ENCODE results near the gene HENMT1.
A peak's percentile ranks its signal among the peaks of the same experiment; 100 is the strongest.

Gene HENMT1

GRCh38 chr1:108627256-108627655 is 33.6 kb downstream of the HENMT1 start:
- DNase-seq (ENCODE audit: low spot score): no peak

- DNase-seq (ENCODE audit: low spot score): no peak
These were observed 36.8 kb downstream of the HENMT1 start for GRCh38 chr1:108624069-108624468.

- no peak for DNase-seq (ENCODE audit: low spot score)
These were observed 43.2 kb downstream of the HENMT1 start for GRCh38 chr1:108617724-108618056.

- DNase-seq (ENCODE audit: low spot score): no peak
These were observed 43.7 kb downstream of the HENMT1 start for GRCh38 chr1:108617008-108617723.

GRCh38 chr1:108615544-108615943 is 45.3 kb downstream of the HENMT1 start:
- no peak for DNase-seq (ENCODE audit: low spot score)

GRCh38 chr1:108612496-108612895 is 48.4 kb downstream of the HENMT1 start:
- DNase-seq (ENCODE audit: low spot score): peak; percentile 73

- peak; percentile 50 for DNase-seq (ENCODE audit: low spot score)
These were observed 48.9 kb downstream of the HENMT1 start for GRCh38 chr1:108611984-108612383.

- no peak for DNase-seq (ENCODE audit: low spot score)
These were observed 50.8 kb downstream of the HENMT1 start for GRCh38 chr1:108610073-108610472.

GRCh38 chr1:108609483-108610049 is 51.3 kb downstream of the HENMT1 start:
- no peak for DNase-seq (ENCODE audit: low spot score)

- DNase-seq (ENCODE audit: low spot score): no peak
These were observed 54.4 kb downstream of the HENMT1 start for GRCh38 chr1:108606478-108606877.

- DNase-seq (ENCODE audit: low spot score): no peak
These were observed 55.3 kb downstream of the HENMT1 start for GRCh38 chr1:108605633-108606032.

- no peak for DNase-seq (ENCODE audit: low spot score)
These were observed 59.0 kb downstream of the HENMT1 start for GRCh38 chr1:108601708-108602410.

- DNase-seq (ENCODE audit: low spot score): no peak
These were observed 60.4 kb downstream of the HENMT1 start for GRCh38 chr1:108600504-108600903.

GRCh38 chr1:108598340-108598739 is 62.6 kb downstream of the HENMT1 start:
- DNase-seq (ENCODE audit: low spot score): no peak

All from cerebellar cortex (tissue), 1 donor.